ENCODE measurements around the gene HIVEP3.

HIVEP3 gene

GRCh38 chr1:41679531-41679930 lies 239.2 kb downstream of the HIVEP3 start:
- no peaks in the 10 kb centered on the region for H3K36me3 ChIP-seq (ENCODE audit: insufficient read depth, low read length)
- no peak overlapping the region for H3K4me2 ChIP-seq (ENCODE audit: low read length)
- H3F3A ChIP-seq (ENCODE audit: insufficient read depth, low read length): no peaks in the 10 kb centered on the region
- no peaks in the 10 kb centered on the region for H3K9me2 ChIP-seq (ENCODE audit: low read depth, low read length)
- H3K79me2 ChIP-seq (ENCODE audit: insufficient read depth, low read length): no peaks in the 10 kb centered on the region
- no peak overlapping the region for H3K27ac ChIP-seq (ENCODE audit: low read depth, low read length, poor library complexity, severe bottlenecking)
- no peaks in the 10 kb centered on the region for H3K27me3 ChIP-seq (ENCODE audit: insufficient read depth, low read length)
- TF ChIP-seq EZH2 (IDR thresholded peaks at IDR 0.05; ENCODE audit: borderline replicate concordance, low read length) (no peak), CTCF (IDR thresholded peaks at IDR 0.05; ENCODE audit: low read length) (no peak)
- peaks cover 23% of the 10 kb centered on the region for H3K4me1 ChIP-seq (ENCODE audit: insufficient read depth, low read length, severe bottlenecking)
- no peaks in the 10 kb centered on the region for H4K20me1 ChIP-seq (ENCODE audit: insufficient read depth, low read length)
- no peaks in the 10 kb centered on the region for H3K9me3 ChIP-seq (ENCODE audit: low read length)
- no peak overlapping the region for H3K9ac ChIP-seq (ENCODE audit: low read length)
- no peak overlapping the region for H2AFZ ChIP-seq (ENCODE audit: low read length)
- no peak overlapping the region for H3K4me3 ChIP-seq (ENCODE audit: low read depth, low read length, poor library complexity, severe bottlenecking)

GRCh38 chr1:41678111-41678878 lies 240.4 kb downstream of the HIVEP3 start:
- H3K4me2 ChIP-seq (ENCODE audit: low read length): no peak overlapping the region
- no peak overlapping the region for H3K4me3 ChIP-seq (ENCODE audit: low read depth, low read length, poor library complexity, severe bottlenecking)
- no peaks in the 10 kb centered on the region for H3K36me3 ChIP-seq (ENCODE audit: insufficient read depth, low read length)
- no peaks in the 10 kb centered on the region for H4K20me1 ChIP-seq (ENCODE audit: insufficient read depth, low read length)
- no peaks in the 10 kb centered on the region for H3K27me3 ChIP-seq (ENCODE audit: insufficient read depth, low read length)
- H3F3A ChIP-seq (ENCODE audit: insufficient read depth, low read length): no peaks in the 10 kb centered on the region
- no peaks in the 10 kb centered on the region for H3K9me3 ChIP-seq (ENCODE audit: low read length)
- TF ChIP-seq CTCF (IDR thresholded peaks at IDR 0.05; ENCODE audit: low read length) (no peak), EZH2 (IDR thresholded peaks at IDR 0.05; ENCODE audit: borderline replicate concordance, low read length) (no peak)
- H3K4me1 ChIP-seq (ENCODE audit: insufficient read depth, low read length, severe bottlenecking): peaks cover 23% of the 10 kb centered on the region
- no peaks in the 10 kb centered on the region for H3K79me2 ChIP-seq (ENCODE audit: insufficient read depth, low read length)
- H3K9me2 ChIP-seq (ENCODE audit: low read depth, low read length): no peaks in the 10 kb centered on the region
- no peak overlapping the region for H2AFZ ChIP-seq (ENCODE audit: low read length)
- H3K9ac ChIP-seq (ENCODE audit: low read length): no peak overlapping the region
- H3K27ac ChIP-seq (ENCODE audit: low read depth, low read length, poor library complexity, severe bottlenecking): no peak overlapping the region

GRCh38 chr1:41677620-41678019 lies 241.1 kb downstream of the HIVEP3 start:
- no peaks in the 10 kb centered on the region for H3K36me3 ChIP-seq (ENCODE audit: insufficient read depth, low read length)
- no peaks in the 10 kb centered on the region for H3K79me2 ChIP-seq (ENCODE audit: insufficient read depth, low read length)
- H3F3A ChIP-seq (ENCODE audit: insufficient read depth, low read length): no peaks in the 10 kb centered on the region
- H3K4me2 ChIP-seq (ENCODE audit: low read length): no peak overlapping the region
- no peak overlapping the region for H3K27ac ChIP-seq (ENCODE audit: low read depth, low read length, poor library complexity, severe bottlenecking)
- H3K9me3 ChIP-seq (ENCODE audit: low read length): no peaks in the 10 kb centered on the region
- peaks cover 30% of the 10 kb centered on the region for H3K4me1 ChIP-seq (ENCODE audit: insufficient read depth, low read length, severe bottlenecking)
- TF ChIP-seq EZH2 (IDR thresholded peaks at IDR 0.05; ENCODE audit: borderline replicate concordance, low read length): no peak
- no peak for TF ChIP-seq CTCF (IDR thresholded peaks at IDR 0.05; ENCODE audit: low read length)
- no peaks in the 10 kb centered on the region for H3K9me2 ChIP-seq (ENCODE audit: low read depth, low read length)
- H2AFZ ChIP-seq (ENCODE audit: low read length): no peak overlapping the region
- H3K27me3 ChIP-seq (ENCODE audit: insufficient read depth, low read length): no peaks in the 10 kb centered on the region
- no peak overlapping the region for H3K4me3 ChIP-seq (ENCODE audit: low read depth, low read length, poor library complexity, severe bottlenecking)
- no peaks in the 10 kb centered on the region for H4K20me1 ChIP-seq (ENCODE audit: insufficient read depth, low read length)
- no peak overlapping the region for H3K9ac ChIP-seq (ENCODE audit: low read length)

Measured in OCI-LY1 (cell line).